Mesenchymal stem cell (in vitro differentiated cells and primary cell): ENCODE data around the gene XPOT.

Experiments
- DNase-seq: peaks from one replicate; pipeline ENCODE4 v3.0.0-alpha.2; 2013
- H2AFZ ChIP-seq: one replicate; pipeline ENCODE4 v1.6.1; 2013; ENCODE audit warnings: low read depth, mild to moderate bottlenecking, control low read depth, inconsistent platforms, low read length, moderate library complexity
- H2AK5ac ChIP-seq: 2 replicates; pipeline ENCODE4 v1.6.1; 2013; ENCODE audit warnings: low read length, moderate library complexity, mild to moderate bottlenecking, inconsistent platforms; ENCODE audit not compliant: severe bottlenecking
- H2BK120ac ChIP-seq: one replicate; pipeline ENCODE4 v1.6.1; 2013; ENCODE audit warnings: low read depth, mild to moderate bottlenecking, inconsistent platforms, low read length, moderate library complexity
- H2BK12ac ChIP-seq, 2 experiments: one replicate each; pipeline ENCODE4 v1.6.1; 2013; ENCODE audit warnings: inconsistent platforms in 2 of 2, low read length in 2 of 2, mild to moderate bottlenecking in 2 of 2, moderate library complexity in 2 of 2, control low read depth in 1 of 2
- H2BK15ac ChIP-seq: one replicate; pipeline ENCODE4 v1.6.1; 2013; ENCODE audit warnings: mild to moderate bottlenecking, low read depth, inconsistent platforms; ENCODE audit not compliant: poor library complexity, severe bottlenecking
- H2BK5ac ChIP-seq: 2 replicates; pipeline ENCODE4 v1.6.1; 2013; ENCODE audit warnings: low read depth, mild to moderate bottlenecking, low read length, control low read depth, inconsistent platforms; ENCODE audit not compliant: poor library complexity, severe bottlenecking
- H3K14ac ChIP-seq, 2 experiments: one replicate each; pipeline ENCODE4 v1.6.1; 2013; ENCODE audit warnings: inconsistent platforms in 2 of 2, low read length in 2 of 2, control low read depth in 1 of 2, mild to moderate bottlenecking in 1 of 2, moderate library complexity in 1 of 2
- H3K18ac ChIP-seq, 2 experiments: one replicate each; pipeline ENCODE4 v1.6.1; 2013; ENCODE audit warnings: inconsistent platforms in 2 of 2, low read length in 2 of 2, control low read depth in 1 of 2, low read depth in 1 of 2, mild to moderate bottlenecking in 1 of 2
- H3K23ac ChIP-seq, 2 experiments: one replicate each; pipeline ENCODE4 v1.6.1; 2013; ENCODE audit warnings: inconsistent platforms in 2 of 2, low read length in 2 of 2, mild to moderate bottlenecking in 2 of 2, moderate library complexity in 2 of 2, control low read depth in 1 of 2
- H3K27ac ChIP-seq: 2 replicates; pipeline ENCODE4 v1.5.1; 2013; ENCODE audit warnings: mild to moderate bottlenecking, moderate library complexity, low read length, control low read depth, inconsistent platforms; ENCODE audit not compliant: poor library complexity, severe bottlenecking
- H3K27me3 ChIP-seq, 2 experiments: 2 replicates each; pipeline versions ENCODE4 v1.6.1 to v1.7.0; 2013; ENCODE audit warnings: low read length in 2 of 2, mild to moderate bottlenecking in 2 of 2, moderate library complexity in 2 of 2, control low read depth in 1 of 2, inconsistent platforms in 1 of 2; ENCODE audit not compliant: control insufficient read depth in 1 of 2, insufficient read depth in 1 of 2
- H3K36me3 ChIP-seq, 2 experiments: 2 replicates each; pipeline versions ENCODE4 v1.6.1 to v1.7.0; 2013; ENCODE audit warnings: low read length in 2 of 2, control low read depth in 1 of 2, inconsistent platforms in 1 of 2, low read depth in 1 of 2, mild to moderate bottlenecking in 1 of 2; ENCODE audit not compliant: insufficient read depth in 2 of 2, control insufficient read depth in 1 of 2
- H3K4ac ChIP-seq, 2 experiments: one replicate each; pipeline ENCODE4 v1.6.1; 2013; ENCODE audit warnings: inconsistent platforms in 2 of 2, low read length in 2 of 2, mild to moderate bottlenecking in 2 of 2, moderate library complexity in 2 of 2, control low read depth in 1 of 2, low read depth in 1 of 2
- H3K4me1 ChIP-seq: 2 replicates; pipeline ENCODE4 v1.6.1; 2013; ENCODE audit warnings: low read depth, low read length, control low read depth; ENCODE audit not compliant: control insufficient read depth, insufficient read depth
- H3K4me2 ChIP-seq: 2 replicates; pipeline ENCODE4 v1.6.1; 2013; ENCODE audit warnings: low read length, mild to moderate bottlenecking, inconsistent platforms; ENCODE audit not compliant: poor library complexity, severe bottlenecking
- H3K4me3 ChIP-seq, 2 experiments: 2 replicates each; pipeline versions ENCODE4 v1.5.1 to v1.7.0; 2013; ENCODE audit warnings: low read length in 2 of 2, mild to moderate bottlenecking in 2 of 2, control low read depth in 1 of 2, low read depth in 1 of 2; ENCODE audit not compliant: insufficient read depth in 1 of 2
- H3K79me1 ChIP-seq: replicated peaks from 2 replicates; pipeline ENCODE4 v1.6.1; 2013; ENCODE audit warnings: mild to moderate bottlenecking, control low read depth, low read length, inconsistent platforms; ENCODE audit not compliant: poor library complexity, severe bottlenecking
- H3K9ac ChIP-seq: 2 replicates; pipeline ENCODE4 v1.7.0; 2013; ENCODE audit warnings: mild to moderate bottlenecking, low read length, moderate library complexity
- H3K9me3 ChIP-seq: 2 replicates; pipeline ENCODE4 v1.7.0; 2013; ENCODE audit warnings: mild to moderate bottlenecking, low read length; ENCODE audit not compliant: control insufficient read depth
- H4K8ac ChIP-seq: one replicate; pipeline ENCODE4 v1.6.1; 2013; ENCODE audit warnings: inconsistent platforms, mild to moderate bottlenecking, low read length, moderate library complexity
- H4K91ac ChIP-seq: one replicate; pipeline ENCODE4 v1.6.1; 2013; ENCODE audit warnings: mild to moderate bottlenecking, low read length, inconsistent platforms
- WGBS: methylation state at CpG from one replicate; pipeline ENCODE4 v1.1.7; 2013; ENCODE audit warnings: mixed read lengths; 5-methylcytosine and 5-hydroxymethylcytosine counted together

Gene XPOT

DNA sequence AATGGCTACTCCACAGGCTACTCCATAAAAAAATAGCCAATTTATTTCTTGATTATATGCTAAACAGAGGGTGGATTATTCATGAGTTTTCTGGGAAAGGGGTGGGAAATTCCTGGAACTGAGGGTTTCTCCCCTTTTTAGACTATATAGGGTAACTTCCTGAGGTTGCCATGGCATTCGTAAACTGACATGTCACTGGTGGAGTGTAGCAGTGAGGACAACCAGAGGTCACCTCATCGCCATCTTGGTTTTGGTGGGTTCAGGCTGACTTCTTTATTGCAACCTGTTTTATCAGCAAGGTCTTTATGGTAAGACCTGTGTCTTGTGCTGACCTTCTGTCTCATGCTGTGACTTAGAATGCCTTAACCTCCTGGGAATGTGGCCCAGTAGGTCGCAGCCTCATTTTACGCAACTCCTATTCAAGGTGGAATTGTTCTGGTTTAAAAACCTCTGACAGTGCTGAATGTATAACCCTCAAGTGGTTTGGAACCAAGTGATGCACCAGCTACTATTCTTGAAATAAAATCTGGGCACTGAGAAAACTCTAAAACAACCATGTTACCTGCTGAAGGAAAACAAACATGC lies 41.4 kb upstream of the XPOT start:
- Histone ChIP-seq H4K91ac (no peak overlapping the region), H3K27ac (no peak overlapping the region), H3K9me3 (no peaks in the 10 kb centered on the region), H2AK5ac (no peak overlapping the region), H2BK5ac (no peak overlapping the region), H3K4me1 (no peaks in the 10 kb centered on the region), H3K4me3 (no peak overlapping the region), H2BK15ac (no peak overlapping the region), H3K14ac (no peak overlapping the region), H2BK12ac (no peak overlapping the region), H3K18ac (no peak overlapping the region), H2AFZ (no peak overlapping the region), H3K4me2 (no peak overlapping the region), H3K9ac (no peak overlapping the region), H3K27me3 (no peaks in the 10 kb centered on the region), H2BK120ac (no peak overlapping the region), H3K23ac (no peak overlapping the region), H3K4ac (no peak overlapping the region), H3K79me1 (no peaks in the 10 kb centered on the region), H3K36me3 (peaks cover 0 to 5% of the 10 kb centered on the region in 2 experiments), H4K8ac (no peak overlapping the region)
- 83% methylated on average over 4 of the region's 4 CpGs for WGBS
- no peak for DNase-seq

DNA sequence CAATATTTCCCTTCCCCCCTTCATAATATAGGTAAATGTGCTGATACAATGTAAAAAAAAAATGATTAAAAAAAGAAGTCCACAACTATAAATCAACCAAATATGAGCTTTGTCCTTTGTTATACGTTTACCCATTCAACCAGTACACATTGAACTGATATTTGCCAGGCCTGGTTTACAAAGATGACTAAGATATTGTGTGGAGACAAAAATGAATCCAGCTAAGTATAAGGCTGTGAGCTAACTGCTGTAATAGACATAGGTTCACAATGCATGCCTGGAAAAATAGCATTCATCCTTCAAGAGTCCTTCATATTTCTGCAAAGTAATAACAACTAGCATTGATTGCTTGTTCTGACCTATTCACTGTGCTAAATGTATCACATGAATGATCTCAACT lies 20.5 kb upstream of the XPOT start:
- Histone ChIP-seq H3K4me3 (no peak overlapping the region), H3K36me3 (peaks cover 0 to 3% of the 10 kb centered on the region in 2 experiments), H4K91ac (no peak overlapping the region), H2AK5ac (no peak overlapping the region), H2BK15ac (no peak overlapping the region), H2BK120ac (no peak overlapping the region), H3K4ac (no peak overlapping the region), H3K9me3 (peaks cover 8% of the 10 kb centered on the region), H3K23ac (no peak overlapping the region), H3K14ac (no peak overlapping the region), H2BK5ac (no peak overlapping the region), H3K9ac (peak overlapping the region; percentile 0), H2BK12ac (no peak overlapping the region), H3K27me3 (no peaks in the 10 kb centered on the region), H3K79me1 (no peaks in the 10 kb centered on the region), H2AFZ (no peak overlapping the region), H4K8ac (no peak overlapping the region), H3K27ac (no peak overlapping the region), H3K4me2 (no peak overlapping the region), H3K18ac (no peak overlapping the region), H3K4me1 (no peaks in the 10 kb centered on the region)
- no peak for DNase-seq
- no CpG with 5 or more reads among the region's 1 CpG for WGBS

DNA sequence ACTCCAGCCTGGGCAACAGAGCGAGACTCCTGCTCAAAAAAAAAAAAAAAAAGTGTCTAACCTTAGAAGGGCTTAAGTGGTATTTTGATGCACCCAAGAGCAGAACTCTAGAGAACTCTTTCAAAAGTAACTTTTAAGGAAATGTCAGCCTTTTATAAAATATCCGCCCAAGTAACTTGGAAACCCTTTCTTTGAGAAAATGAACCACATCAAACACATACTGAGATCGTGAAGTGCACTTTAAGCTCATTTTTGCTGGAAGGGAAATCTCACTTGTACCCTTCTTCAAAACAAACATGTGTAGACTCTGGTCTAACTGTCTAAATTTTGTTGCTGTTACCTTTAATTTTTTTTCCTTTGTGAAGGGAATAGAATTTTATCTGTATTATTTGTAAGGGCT lies 19.2 kb upstream of the XPOT start:
- no peaks in the 10 kb centered on the region for H3K27me3 ChIP-seq
- no peak overlapping the region for H3K14ac ChIP-seq
- no peak overlapping the region for H4K91ac ChIP-seq
- H2BK120ac ChIP-seq = no peak overlapping the region
- H3K4me2 ChIP-seq = no peak overlapping the region
- H2BK15ac ChIP-seq = no peak overlapping the region
- no peak overlapping the region for H4K8ac ChIP-seq
- H2AK5ac ChIP-seq = no peak overlapping the region
- no peak overlapping the region for H3K27ac ChIP-seq
- H2BK5ac ChIP-seq = no peak overlapping the region
- peaks cover under 1% of the 10 kb centered on the region for H3K4me1 ChIP-seq
- no peak overlapping the region for H3K18ac ChIP-seq
- no peaks in the 10 kb centered on the region for H3K79me1 ChIP-seq
- peak overlapping the region; percentile 74 for H3K9ac ChIP-seq
- no peak for DNase-seq
- H2AFZ ChIP-seq = no peak overlapping the region
- H3K23ac ChIP-seq = no peak overlapping the region
- H3K36me3 ChIP-seq = peaks cover 0 to 3% of the 10 kb centered on the region in 2 experiments
- peaks cover 8% of the 10 kb centered on the region for H3K9me3 ChIP-seq
- no peak overlapping the region for H3K4me3 ChIP-seq
- WGBS = 97% methylated on average over 3 of the region's 3 CpGs
- no peak overlapping the region for H2BK12ac ChIP-seq
- no peak overlapping the region for H3K4ac ChIP-seq

DNA sequence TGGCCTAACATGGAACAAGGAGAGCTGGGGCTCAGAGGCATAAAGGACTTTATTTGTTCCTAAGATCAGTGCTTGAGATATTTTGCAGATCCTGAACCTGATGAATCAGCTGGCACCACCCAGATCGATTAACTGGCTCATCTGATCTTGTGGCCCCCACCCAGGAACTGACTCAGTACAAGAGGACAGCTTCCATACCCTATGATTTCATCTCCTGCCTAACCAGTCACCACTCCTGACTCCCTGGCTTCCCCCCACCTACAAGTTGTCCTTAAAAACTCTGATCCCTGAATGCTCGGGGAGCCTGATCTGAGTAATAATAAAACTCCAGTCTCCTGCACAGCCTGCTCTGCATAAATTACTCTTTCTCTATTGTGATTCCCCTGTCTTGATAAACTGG lies 18.7 kb upstream of the XPOT start:
- Histone ChIP-seq H2BK5ac (no peak overlapping the region), H4K91ac (no peak overlapping the region), H2BK12ac (no peak overlapping the region), H3K36me3 (no peaks in the 10 kb centered on the region), H3K14ac (no peak overlapping the region), H3K4ac (no peak overlapping the region), H2BK120ac (no peak overlapping the region), H4K8ac (no peak overlapping the region), H3K27me3 (no peaks in the 10 kb centered on the region), H3K9me3 (peaks cover 5% of the 10 kb centered on the region), H3K23ac (no peak overlapping the region), H2AFZ (no peak overlapping the region), H3K18ac (no peak overlapping the region), H2BK15ac (no peak overlapping the region), H3K9ac (peak overlapping the region; percentile 74), H3K27ac (no peak overlapping the region), H3K4me2 (no peak overlapping the region), H3K4me3 (no peak overlapping the region), H2AK5ac (no peak overlapping the region), H3K4me1 (peaks cover 5% of the 10 kb centered on the region), H3K79me1 (no peaks in the 10 kb centered on the region)
- DNase-seq = no peak
- WGBS = 77% methylated on average over 2 of the region's 2 CpGs
